HepG2 (cell line): Measurements from ENCODE around the gene ELP1.

ENCODE experiments used
- CCAR2 ChIP-seq: fragments of 200-400 bp; formaldehyde crosslinking; optimal IDR thresholded peaks from 2 replicates; pipeline ENCODE3; 2018; ENCODE audit warnings: low read depth, mild to moderate bottlenecking, low read length, moderate library complexity
- CEBPB ChIP-seq: IDR thresholded peaks from 2 replicates; pipeline ENCODE4 v1.6.1; 2011; ENCODE audit warnings: low read depth, low read length, improper control_type of control experiment, borderline replicate concordance
- CTCF ChIP-seq: sonication (generic); formaldehyde crosslinking; IDR thresholded peaks from 2 replicates; pipeline ENCODE4 v1.5.0; 2020; ENCODE audit warnings: mild to moderate bottlenecking, missing genetic modification reagents, moderate library complexity
- MXD4 ChIP-seq: IDR thresholded peaks from 2 replicates; pipeline ENCODE4 v1.6.1; 2016; ENCODE audit warnings: mild to moderate bottlenecking, missing biosample characterization, missing genetic modification reagents
- SKIL ChIP-seq: sonication (generic); formaldehyde crosslinking; IDR thresholded peaks from 2 replicates; pipeline ENCODE4 v1.8.0; 2022; ENCODE audit warnings: missing genetic modification reagents, mild to moderate bottlenecking, moderate library complexity, borderline replicate concordance
- SNAPC5 ChIP-seq: sonication (generic); formaldehyde crosslinking; IDR thresholded peaks from 2 replicates; pipeline ENCODE4 v1.8.1; 2023; ENCODE audit warnings: mild to moderate bottlenecking, missing genetic modification reagents, borderline replicate concordance
- SOX6 ChIP-seq, 2 experiments: fragments of 450-650 bp in 1 of 2; sonication (generic) in 1 of 2; formaldehyde crosslinking in 1 of 2; IDR thresholded peaks; 2 replicates each; pipeline versions ENCODE4 v1.4.0 to v1.6.1; 2017 to 2020; ENCODE audit warnings: antibody characterized with exemption in 1 of 2, mild to moderate bottlenecking in 1 of 2, missing genetic modification reagents in 1 of 2
- ZFP36 ChIP-seq: fragments of 150-350 bp; IDR thresholded peaks from 2 replicates; pipeline ENCODE4 v1.6.1; 2018; ENCODE audit warnings: borderline replicate concordance, low read length, low read depth; ENCODE audit not compliant: partially characterized antibody
- ZKSCAN1 ChIP-seq: fragments of 150-350 bp; IDR thresholded peaks from 2 replicates; pipeline ENCODE4 v1.6.1; 2014; ENCODE audit warnings: low read length
- TF ChIP-seq, protein P1 (sequence below): sonication (generic); formaldehyde crosslinking; IDR thresholded peaks from 2 replicates; pipeline ENCODE4 v1.4.0; 2020; ENCODE audit warnings: missing genetic modification reagents

- TF ChIP-seq MXD4 (no peak), ZFP36 (no peak), CTCF (CRISPR knock-in tag) (no peak), SOX6 (IDR thresholded peaks at IDR 0.05) (no peak), SOX6 (CRISPR knock-in tag; IDR thresholded peaks at IDR 0.05) (no peak), SKIL (no peak), CEBPB (no peak), ZKSCAN1 (no peak), SNAPC5 (no peak), CCAR2 (no peak)
- TF ChIP-seq, protein P1, sequence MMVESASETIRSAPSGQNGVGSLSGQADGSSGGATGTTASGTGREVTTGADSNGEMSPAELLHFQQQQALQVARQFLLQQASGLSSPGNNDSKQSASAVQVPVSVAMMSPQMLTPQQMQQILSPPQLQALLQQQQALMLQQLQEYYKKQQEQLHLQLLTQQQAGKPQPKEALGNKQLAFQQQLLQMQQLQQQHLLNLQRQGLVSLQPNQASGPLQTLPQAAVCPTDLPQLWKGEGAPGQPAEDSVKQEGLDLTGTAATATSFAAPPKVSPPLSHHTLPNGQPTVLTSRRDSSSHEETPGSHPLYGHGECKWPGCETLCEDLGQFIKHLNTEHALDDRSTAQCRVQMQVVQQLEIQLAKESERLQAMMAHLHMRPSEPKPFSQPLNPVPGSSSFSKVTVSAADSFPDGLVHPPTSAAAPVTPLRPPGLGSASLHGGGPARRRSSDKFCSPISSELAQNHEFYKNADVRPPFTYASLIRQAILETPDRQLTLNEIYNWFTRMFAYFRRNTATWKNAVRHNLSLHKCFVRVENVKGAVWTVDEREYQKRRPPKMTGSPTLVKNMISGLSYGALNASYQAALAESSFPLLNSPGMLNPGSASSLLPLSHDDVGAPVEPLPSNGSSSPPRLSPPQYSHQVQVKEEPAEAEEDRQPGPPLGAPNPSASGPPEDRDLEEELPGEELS (CRISPR knock-in tag), result no peak
These were observed 6.1 kb upstream of the ELP1 start for GRCh38 chr9:108939975-108940374.
